Umbilical cord (tissue), 2 donors: ENCODE measurements around the gene TCP10L. TPM values are rescaled to one million over a fixed set of nuclear protein-coding genes. Genes with fewer than 3 reads are reported as not detected.
"Not testable (repeated sequence)": the region's sequence is repeated elsewhere in the genome, so short reads cannot be mapped to it uniquely, and the experiment has no call there.

Experiments
- DNase-seq: peaks from one replicate; pipeline ENCODE4 v3.0.0-alpha.2; 2015; ENCODE audit warnings: low spot score
- total RNA-seq: library from RNA; depleted of rRNA; stranded (reverse); fragments of >200 nt; gene quantifications from one replicate; pipeline ENCODE4 v1.2.3, GENCODE V29; 2014; ENCODE audit warnings: low replicate concordance; ENCODE audit not compliant: insufficient read depth

The TCP10L gene
- total RNA-seq, 1 donor from 2014 or later = not detected

DNA sequence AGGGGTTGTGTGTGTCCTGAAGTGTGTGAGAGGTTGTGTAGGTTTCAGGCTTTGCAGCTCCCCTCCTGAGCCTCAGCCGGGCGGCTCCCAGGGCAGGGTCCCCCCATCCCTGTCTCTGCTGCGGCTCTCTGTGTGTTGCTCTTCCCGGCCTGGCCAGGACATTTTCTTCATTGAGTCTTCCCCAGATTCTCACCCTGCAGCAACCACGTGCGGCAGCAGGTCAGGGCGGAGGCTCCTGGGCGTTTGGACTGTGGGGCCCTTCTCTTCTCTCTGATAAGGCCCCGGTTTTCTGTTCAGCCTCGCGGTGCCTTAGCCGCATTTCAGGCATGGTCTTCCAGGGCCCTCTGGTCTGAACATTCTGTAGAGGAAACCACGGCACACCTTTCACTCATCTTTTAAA lies 1.8 kb upstream of the TCP10L start:
- no peak for DNase-seq

DNA sequence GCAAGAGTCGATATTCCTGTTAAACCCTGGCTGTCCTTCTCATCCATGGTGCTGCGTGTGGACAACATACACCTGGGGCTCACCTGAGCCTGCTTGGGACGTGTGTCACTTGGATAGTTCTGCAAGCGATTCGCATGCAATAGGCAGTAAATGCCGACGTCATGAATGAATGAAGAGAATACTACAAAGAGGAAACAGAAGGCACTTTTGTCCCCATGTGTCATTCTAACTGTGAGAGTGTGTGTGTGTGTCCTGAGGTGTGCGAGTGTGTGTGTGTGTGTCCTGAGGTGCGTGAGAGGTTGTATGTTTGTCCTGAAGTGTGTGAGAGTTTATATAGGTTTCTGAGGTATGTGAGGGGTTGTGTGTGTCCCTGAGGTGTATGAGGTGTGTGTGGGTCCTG lies 647 bp upstream of the TCP10L start:
- DNase-seq = no peak

DNA sequence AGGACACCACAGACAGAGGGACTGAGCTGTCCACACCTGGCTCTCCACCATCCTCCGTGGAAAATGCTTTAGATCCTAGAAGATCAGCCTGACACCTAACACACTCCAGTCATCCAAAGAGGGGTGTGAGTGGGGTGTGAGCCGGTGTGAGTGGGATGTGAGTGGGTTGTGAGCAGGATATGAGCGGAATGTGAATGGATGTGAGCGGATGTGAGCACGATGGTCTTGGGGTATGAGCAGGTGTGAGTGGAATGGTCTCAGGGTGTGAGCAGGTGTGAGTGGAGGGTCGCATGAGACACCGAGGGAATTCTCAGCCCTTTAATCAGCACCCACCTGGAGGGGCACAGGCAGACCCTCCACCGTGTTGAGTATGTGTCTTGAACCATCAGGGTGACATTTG lies 851 bp downstream of the TCP10L start:
- DNase-seq = no peak

DNA sequence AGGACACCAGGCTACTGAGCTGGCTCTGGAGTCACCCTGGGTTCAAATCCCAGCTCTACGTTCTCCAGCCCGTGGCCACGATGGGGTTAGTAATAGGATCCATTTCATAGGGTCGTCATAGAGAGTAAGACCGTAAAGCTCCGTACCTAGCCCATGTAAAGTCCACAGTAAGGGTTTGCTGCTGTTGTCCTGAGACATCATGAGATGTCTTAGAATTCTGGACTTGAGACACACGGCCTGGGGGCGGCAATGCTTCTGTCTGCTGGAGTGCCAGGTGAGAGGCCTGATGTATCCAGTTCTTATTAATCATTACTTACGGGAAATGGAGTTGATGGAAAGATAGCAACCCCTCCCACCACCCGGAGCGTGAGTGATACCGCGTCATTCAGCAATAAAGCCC lies 3.6 kb downstream of the TCP10L start:
- DNase-seq = no peak

DNA sequence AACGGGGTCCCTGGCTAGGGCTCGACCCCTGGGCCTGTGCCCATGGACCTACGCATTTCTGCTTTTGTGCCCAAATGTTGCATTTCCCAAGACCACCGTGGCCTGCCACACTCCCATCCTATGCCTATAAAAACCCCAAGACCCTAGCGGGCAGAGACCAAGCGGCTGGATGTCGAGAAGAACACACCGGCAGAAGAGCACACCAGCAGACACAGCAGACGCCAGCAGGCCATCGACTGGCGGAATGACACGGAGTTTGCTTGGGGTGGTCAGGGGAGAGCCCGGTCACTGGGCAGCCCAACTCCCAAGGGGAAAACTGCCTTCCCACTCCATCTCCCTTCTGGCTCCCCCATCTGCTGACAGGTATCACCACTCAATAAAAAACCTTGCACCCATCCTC lies 4.4 kb downstream of the TCP10L start:
- DNase-seq = no peak

DNA sequence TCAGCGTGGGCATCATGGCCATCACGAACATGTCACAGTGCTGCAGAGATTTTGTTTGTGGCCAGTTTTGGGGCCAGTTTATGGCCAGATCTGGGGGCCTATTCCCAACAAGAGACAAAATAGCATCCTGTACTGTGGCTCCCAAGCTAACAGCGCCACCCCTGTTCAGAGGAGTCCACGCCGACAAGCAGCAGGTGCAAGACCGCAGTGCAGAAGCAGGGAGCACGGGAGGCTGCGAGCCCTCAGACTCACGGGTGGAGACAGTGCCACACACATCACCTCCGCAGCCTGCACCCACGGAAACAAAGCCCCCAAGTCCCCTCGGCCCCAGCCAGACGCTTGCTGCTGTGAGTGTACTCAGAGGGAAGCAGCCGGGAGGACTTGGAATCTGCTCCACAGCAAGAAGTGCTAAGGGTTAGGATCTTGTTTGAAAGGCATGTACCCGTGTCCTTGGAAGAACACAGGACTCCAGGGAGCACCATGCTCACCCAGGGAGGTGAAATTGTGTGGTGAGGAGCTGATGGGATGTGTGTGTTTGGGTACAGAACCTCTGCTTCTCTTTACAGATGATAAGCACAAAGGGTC lies 7.1 kb downstream of the TCP10L start:
- no peak for DNase-seq

DNA sequence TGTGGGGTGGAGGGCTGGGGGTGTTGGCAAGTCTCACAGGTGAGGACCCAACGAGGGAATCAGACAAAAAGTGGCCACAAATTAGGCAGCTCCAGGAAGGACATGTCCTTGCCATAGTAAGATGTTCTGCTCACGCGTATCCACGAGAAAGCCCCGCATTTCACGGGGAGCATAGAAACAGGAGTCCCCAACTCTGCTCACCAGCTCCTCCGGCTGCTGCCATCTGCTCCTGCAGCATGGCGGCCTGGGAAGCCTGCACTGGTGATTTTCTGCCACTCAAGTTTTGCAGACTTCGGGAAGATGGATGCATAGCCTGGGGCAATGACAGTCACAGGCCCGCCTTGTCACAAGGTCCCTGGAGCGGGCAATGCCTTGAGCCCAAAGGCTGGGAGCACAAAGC lies 9.3 kb downstream of the TCP10L start:
- DNase-seq = no peak

DNA sequence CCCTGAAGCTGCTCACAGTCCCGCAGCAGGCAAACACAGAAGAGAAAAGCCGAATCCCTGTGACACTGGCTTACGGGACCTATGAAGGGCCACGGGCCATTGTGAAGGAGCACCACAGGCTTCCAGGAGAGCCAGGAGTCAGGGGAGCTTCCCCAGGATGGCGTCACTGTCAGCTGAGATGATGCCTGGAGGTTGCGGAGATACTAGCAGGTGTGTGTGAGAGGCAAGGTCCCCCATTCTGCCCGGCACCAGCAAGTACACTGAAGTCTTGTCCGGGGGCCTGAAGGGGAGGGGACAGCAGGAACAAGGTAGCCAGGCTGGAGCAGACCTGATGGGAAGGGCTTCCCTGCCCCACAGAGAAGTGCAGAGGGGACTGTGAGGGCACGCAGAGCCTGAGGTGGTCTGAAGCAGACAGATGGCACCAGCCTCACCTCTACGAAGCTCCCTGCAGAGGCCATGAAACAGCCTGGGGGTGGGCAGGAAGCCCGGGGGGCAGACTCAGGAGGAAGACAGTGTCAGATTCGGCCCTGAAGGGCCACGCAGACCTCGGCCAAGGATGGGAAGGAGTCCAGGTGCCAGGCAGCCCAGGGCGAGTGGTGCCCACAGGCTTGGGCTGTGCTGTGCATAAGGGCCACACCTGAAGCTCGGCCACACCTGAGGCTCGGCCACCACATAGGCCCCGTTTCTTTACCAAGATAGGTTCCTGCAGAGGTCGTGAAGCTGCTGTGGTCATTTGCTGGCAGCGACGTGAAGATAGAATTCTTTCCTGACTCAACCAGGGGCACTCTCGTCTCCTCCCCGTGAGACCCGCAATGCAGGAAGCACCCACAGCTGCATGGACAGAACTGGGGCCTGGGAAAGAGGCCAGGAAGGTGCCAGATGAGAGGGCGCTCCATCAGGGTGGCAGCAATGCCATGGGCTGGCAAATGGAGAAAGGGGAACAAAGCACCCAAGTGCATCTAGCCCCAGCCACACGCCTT lies 10.1 kb downstream of the TCP10L start:
- no peak for DNase-seq

DNA sequence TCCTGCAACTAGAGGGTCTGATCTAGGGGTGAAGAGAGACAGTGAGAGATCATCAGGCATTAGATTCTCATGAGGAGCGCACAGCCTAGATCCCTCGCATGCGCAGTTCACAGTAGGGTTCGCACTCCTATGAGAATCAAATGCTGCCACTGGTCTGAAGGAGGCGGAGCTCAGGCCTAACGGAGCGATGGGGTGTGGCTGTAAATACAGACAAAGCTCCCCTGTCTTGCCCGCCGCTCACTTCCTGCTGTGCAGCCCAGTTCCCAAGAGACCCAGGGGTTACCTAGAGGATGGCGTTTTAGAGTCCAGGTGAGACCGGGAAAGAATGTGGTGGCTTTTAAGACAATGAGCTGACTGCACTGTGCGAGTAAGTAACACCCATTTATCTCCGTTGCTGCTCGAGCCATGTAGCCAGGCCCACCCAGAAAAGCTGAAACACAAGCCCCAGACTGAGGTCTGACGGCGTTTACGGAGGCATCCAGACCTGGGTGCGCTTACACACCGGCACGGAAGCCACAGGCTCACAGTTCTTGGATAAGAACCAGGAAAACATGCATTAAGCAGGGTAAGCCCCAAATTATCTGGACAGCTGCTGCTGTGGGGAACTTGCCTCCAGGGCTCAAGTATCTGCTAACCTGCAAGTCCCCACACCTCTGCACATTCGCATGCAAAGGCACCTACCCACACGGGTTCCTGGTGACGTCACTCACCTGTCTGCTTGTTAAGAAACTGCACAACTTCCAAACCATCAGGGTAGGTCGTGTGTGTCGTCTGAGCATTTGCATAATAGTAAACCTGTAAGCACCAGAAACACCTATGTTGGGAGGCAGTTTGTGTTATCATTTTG lies 12.5 kb downstream of the TCP10L start:
- peak; percentile 9 for DNase-seq

DNA sequence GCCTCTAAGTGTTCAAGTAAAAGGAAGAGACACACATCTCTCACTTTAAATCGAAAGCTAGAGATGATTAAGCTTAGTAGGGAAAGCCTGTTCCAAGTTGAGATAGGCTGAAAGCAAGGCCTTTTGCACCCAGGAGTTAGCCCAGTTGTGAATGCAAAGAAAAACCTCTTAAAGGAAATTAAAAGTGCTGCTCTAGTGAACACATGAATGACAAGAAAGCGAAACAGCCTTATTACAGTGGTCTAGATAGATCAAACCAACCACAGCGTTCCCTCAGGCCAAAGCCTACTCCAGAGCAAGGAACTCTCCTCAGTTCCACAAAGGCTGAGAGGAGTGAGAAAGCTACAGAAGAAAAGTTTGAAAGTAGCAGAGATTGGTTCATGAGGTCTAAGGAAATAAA lies 14.9 kb downstream of the TCP10L start:
- DNase-seq = no peak

DNA sequence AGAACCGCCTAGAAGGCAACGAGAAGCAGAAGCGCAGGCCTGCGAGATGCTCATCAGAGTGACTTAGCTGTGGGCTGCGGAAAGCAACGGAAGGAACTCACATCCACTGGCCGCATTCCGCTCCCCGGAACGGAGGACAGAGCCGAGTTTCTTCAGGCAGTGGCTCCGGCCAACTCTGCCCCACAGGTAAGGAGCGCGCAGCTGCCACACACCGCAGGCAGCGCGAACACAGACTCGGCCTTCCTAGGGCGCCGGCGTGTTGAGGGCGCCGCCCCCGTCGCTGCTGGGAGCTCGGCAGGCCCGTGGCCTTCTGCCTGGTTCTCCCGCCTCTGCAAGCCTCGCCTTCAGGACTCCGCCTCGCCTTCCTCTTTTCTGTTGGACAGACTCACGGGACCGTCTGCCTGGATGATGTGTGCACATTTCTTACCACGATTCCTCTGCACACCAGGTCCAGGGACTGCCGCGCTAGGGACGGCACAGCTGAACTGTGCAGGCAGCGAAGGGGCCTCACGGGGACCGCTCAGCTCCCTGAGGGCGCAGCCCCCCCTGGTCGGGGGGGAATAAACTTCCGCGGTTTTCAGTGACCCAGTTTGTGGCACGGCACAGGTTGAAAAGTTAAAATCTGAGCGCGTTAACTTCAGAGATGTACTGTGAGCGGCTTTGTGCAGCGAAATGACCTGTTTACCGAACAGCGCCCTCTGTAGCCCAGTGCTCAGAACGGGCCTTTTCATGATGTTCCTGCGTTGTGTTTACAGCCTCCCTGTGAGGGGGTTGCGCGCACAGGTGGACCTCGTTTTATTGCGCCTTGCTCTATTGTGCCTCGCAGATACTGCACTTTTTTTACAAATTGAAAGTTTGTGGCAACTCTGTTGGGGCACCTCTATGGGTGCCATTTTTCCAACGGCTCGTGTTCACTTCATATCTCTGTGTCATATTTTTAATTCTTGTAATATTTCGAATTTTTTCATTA lies 15.8 kb downstream of the TCP10L start:
- DNase-seq = peak; percentile 81

DNA sequence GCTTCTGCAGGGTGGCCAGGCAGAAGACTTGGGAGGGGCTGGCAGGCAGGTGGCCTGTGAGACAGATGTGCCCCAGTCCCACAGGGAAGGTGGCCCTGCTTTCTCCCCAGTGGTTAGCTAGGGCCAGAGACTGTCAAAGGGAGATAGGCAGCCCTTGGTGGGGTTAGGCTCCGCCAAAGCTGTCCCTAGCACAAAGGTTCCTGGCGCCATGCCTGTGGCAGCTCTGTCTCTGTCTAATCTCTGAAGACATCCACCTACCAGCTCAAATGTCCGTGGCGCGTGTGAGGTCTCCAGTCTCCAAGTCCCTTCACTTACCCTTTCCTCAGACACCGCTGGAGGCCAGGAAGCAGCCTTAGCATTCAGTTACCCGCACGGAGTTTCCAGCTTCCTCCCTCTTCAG lies 17.7 kb downstream of the TCP10L start:
- no peak for DNase-seq

DNA sequence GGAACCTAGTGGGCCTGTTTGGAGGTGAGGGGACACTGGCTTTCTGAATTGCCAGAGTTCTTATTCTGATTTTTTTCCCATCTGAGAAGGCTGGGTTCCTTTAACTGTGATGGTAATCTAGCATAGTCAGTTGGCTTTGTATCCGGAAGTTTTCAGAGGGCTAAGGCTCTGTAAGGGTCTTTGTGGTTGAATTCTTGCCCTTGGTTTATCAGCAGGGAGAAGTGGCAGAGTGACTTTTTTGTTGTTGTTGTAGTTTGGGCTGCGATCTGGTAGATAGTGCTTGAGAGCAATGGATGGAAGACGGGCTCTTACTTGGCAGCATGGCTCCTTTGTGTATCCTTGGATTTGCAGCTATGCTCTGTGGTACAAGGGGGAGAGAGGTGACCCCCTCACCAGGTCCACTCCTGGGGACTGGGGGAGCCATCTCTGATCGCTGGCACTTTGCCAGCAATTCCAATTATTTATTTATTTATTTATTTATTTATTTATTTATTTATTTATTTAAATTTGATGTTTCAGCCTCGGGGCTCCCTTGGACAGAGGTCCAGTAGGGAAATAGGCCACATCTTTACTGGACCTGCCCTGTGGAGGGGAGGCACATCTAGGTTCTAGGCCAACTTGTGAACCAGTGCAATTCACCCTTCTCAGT lies 18.5 kb downstream of the TCP10L start:
- DNase-seq = no peak

DNA sequence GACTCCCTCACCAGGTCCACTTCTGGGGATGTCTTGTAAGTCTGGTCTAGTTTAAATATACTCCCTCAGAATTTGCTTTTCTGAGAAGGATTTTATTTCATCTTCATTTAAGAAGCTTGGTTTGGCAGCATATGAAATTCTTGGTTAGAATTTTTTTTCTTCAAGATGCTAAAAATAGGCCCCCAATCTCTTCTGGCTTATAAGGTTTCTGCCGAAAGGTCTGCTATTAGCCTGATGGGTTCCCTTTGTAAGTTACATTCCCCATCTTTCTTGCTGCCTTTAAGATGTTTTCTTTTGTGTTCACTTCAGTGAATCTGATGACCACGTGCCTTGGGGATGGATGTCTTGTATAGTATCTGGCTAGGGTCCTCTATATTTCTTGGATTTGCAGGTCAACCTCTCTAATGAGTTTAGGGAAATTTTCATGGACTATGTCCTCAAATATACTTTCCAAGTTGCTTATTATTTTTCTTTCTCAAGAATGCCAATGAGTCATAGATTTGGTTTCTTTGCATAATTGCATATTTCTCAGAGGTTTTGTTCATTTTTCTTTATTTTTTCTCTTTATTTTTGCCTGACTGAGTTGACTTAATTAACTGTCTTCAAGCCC lies 19.4 kb downstream of the TCP10L start:
- DNase-seq = no peak

DNA sequence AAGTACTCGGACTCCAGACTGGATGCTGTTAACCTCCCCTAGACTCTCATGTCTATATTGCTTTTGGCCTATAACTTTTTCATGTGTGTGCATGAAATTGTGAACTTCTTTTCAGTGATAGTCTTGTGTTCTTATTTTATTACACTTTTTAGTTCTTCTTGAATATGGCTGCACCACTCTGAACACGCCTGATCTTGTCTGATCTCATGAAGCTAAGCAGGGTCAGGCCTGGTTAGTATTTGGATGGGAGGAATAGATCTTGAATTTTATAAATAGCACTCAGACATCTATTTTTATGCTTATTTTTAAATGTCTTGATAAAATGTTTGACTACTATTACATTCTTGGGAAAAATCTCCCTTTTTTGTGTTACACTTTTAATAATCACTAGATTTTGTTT lies 22.4 kb downstream of the TCP10L start:
- peak; percentile 11 for DNase-seq

DNA sequence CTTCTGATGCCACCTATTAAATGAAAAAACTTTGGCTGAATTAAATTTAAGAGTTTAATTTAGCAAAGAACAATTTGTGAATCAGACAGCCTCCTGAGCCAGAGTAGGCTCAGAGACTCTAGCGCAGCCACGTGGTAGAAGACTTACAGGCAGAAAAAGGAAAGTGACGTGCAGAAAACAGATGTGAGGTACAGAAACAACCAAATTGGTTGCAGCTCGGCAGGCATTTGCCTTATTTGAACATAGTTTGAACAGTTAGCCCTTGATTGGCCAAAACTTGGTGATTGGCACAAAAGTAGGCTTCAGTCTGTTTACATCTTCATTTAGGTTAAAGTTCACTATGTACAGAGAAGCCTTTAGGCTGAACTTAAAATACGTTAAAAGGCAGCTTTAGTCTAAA lies 22.9 kb downstream of the TCP10L start:
- peak; percentile 69 for DNase-seq

DNA sequence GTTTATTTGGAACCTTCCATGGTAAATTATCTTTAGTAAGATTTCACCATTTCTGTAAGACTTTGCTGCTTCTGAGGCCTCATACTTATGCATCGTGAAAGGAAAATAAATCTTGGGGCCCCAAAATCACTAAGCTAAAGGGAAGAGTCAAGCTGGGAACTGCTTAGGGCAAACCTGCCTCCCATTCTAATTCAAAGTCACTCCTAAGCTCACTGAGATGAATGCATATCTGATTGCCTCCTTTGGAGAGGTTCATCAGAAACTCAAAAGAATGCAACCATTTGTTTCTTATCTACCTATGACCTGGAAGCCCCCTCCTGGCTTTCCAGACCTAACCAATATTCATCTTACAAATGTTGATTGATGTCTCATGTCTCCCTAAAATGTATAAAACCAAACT lies 23.8 kb downstream of the TCP10L start:
- not testable (repeated sequence) for DNase-seq

DNA sequence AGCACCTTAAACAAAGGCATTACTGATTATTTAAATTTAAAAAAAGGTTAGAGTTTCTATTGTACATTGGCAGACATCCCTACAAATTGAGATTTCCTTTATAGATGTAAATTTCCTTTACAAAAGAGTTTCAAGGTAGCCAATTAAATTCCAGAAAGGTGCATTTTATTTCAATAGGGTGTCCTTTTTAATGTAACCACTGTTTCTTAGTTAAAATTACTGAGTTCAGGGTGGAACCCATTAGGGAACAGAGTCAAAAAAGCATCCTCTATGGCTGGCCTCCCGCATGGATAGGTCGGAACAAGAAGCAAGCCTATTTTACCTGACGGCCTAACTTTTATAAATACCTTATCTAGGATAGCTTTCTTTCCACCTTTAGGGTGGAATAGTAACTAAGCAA lies 24.4 kb downstream of the TCP10L start:
- DNase-seq = no peak

DNA sequence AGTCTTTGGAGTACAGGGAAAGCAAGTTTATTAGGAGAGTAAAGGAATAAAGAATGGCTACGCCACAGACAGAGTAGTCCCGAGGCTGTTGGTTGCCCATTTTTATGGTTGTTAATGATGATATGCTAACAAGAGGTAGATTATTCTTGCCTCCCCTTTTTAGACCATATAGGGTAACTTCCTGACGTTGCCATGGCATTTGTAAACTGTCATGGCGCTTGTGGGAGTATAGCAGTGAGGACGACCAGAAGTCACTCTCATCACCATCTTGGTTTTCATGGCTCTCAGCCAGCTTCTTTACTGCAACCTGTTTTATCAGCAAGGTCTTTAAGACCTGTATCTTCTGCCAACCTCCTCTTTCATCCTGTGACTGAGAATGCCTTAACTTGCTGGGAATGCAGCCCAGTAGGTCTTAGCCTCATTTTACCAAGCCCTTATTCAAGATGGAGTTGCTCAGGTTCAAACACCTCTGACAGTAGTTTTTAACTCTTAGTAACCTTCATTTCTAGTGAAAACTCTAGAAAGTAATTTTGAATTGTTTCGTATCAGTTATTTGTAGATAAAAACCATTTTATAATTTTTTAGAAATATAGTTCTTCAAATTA lies 26.2 kb downstream of the TCP10L start:
- DNase-seq = no peak

DNA sequence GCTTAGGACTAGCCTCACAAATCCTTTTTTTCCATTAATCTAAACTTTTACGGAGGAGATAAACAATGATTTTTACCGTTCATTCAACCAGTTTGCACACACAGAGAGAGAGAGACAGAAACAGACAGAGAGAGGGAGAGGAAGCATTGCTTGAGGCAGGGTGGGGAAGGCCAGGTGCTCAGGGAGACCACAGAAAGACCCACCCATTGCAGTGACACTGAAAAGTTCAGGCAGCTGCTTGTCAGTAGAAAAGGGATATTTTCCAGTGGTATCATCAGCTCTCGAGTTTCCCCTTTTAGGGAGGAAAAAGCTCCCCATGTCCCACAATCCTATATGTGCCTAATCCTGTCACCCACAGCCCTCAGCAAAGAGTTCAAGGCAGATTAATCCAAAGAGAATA lies 27.2 kb downstream of the TCP10L start:
- DNase-seq = no peak
